Measurements from ENCODE around the gene TTC1. TPM values are rescaled to one million over a fixed set of nuclear protein-coding genes. Genes with fewer than 3 reads are reported as not detected.

Gene TTC1
- total RNA-seq, 3 donors from 2014 or later (not counting 1 experiment from before 2014, with no cell fraction given) = 28.1 to 34.9 (median 33.6) TPM

DNA sequence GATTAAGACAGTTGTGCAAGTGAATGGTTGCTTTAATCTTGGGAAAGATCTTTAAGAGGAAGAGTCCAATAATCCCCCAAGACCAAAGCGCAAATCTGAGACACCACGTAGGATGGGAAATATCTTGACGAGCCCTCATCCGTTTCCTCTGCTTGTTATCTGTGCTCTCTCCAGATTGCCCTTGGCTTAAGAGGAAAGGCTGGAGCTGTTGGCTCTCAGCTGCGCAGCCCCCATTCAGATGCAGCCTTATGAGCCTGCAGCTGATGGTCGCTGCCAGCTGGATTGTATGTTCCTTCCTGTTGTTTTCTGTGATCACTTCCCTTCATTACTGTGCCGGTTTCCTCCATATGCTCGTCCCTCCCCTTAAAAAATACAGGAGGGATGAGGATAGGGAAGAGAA lies 62.6 kb downstream of the TTC1 start:
- Histone ChIP-seq H3K9me3 (ENCODE audit: control insufficient read depth, insufficient read depth, low read length) (no peaks in the 10 kb centered on the region), H3K27ac (ENCODE audit: low read length) (no peak overlapping the region), H3K27me3 (ENCODE audit: control insufficient read depth, insufficient read depth, low read length) (no peaks in the 10 kb centered on the region), H3K4me3 (ENCODE audit: low read length) (no peak overlapping the region), H3K36me3 (ENCODE audit: control insufficient read depth, insufficient read depth, low read length) (no peaks in the 10 kb centered on the region), H3K4me1 (ENCODE audit: control insufficient read depth, insufficient read depth, low read length) (no peaks in the 10 kb centered on the region)
- TF ChIP-seq, protein P1, sequence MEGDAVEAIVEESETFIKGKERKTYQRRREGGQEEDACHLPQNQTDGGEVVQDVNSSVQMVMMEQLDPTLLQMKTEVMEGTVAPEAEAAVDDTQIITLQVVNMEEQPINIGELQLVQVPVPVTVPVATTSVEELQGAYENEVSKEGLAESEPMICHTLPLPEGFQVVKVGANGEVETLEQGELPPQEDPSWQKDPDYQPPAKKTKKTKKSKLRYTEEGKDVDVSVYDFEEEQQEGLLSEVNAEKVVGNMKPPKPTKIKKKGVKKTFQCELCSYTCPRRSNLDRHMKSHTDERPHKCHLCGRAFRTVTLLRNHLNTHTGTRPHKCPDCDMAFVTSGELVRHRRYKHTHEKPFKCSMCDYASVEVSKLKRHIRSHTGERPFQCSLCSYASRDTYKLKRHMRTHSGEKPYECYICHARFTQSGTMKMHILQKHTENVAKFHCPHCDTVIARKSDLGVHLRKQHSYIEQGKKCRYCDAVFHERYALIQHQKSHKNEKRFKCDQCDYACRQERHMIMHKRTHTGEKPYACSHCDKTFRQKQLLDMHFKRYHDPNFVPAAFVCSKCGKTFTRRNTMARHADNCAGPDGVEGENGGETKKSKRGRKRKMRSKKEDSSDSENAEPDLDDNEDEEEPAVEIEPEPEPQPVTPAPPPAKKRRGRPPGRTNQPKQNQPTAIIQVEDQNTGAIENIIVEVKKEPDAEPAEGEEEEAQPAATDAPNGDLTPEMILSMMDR (IDR thresholded peaks at IDR 0.05) = no peak
- intact Hi-C loops (cut with micrococcal nuclease) = no loop called here
- Mint-ChIP-seq H3K36me3 (no peaks in the 10 kb centered on the region), H3K27me3 (ENCODE audit: low read depth in 2 of 2) (no peaks in the 10 kb centered on the region), H3K9me3 (no peaks in the 10 kb centered on the region), H3K27ac (no peak overlapping the region), H3K4me3 (no peak overlapping the region), H3K4me1 (peaks cover 0 to 9% of the 10 kb centered on the region in 2 donors)
- WGBS (ENCODE audit: insufficient coverage) = 42% methylated on average over 6 of the region's 8 CpGs
- DNase-seq (no peak), ATAC-seq (no peak)

GRCh38 chr5:160071916-160072315 lies 63.0 kb downstream of the TTC1 start:
- no peaks in the 10 kb centered on the region for H3K36me3 ChIP-seq (ENCODE audit: control insufficient read depth, insufficient read depth, low read length)
- no peak overlapping the region for H3K27ac ChIP-seq (ENCODE audit: low read length)
- no peaks in the 10 kb centered on the region for H3K27me3 ChIP-seq (ENCODE audit: control insufficient read depth, insufficient read depth, low read length)
- 45% methylated on average over 2 of the region's 2 CpGs for WGBS (ENCODE audit: insufficient coverage)
- H3K9me3 ChIP-seq (ENCODE audit: control insufficient read depth, insufficient read depth, low read length) = no peaks in the 10 kb centered on the region
- no peak overlapping the region for H3K27ac Mint-ChIP-seq
- ATAC-seq = no peak
- H3K4me1 Mint-ChIP-seq = peaks cover 0 to 9% of the 10 kb centered on the region in 2 donors
- no peaks in the 10 kb centered on the region for H3K4me1 ChIP-seq (ENCODE audit: control insufficient read depth, insufficient read depth, low read length)
- H3K27me3 Mint-ChIP-seq (ENCODE audit: low read depth in 2 of 2) = no peaks in the 10 kb centered on the region
- no peak for DNase-seq
- intact Hi-C loops (cut with micrococcal nuclease) = no loop called here
- no peaks in the 10 kb centered on the region for H3K36me3 Mint-ChIP-seq
- H3K9me3 Mint-ChIP-seq = no peaks in the 10 kb centered on the region
- TF ChIP-seq, protein P1 (IDR thresholded peaks at IDR 0.05) = no peak
- H3K4me3 ChIP-seq (ENCODE audit: low read length) = no peak overlapping the region
- H3K4me3 Mint-ChIP-seq = no peak overlapping the region

- no peak overlapping the region for H3K27ac ChIP-seq (ENCODE audit: low read length)
- H3K27me3 ChIP-seq (ENCODE audit: control insufficient read depth, insufficient read depth, low read length) = no peaks in the 10 kb centered on the region
- H3K36me3 ChIP-seq (ENCODE audit: control insufficient read depth, insufficient read depth, low read length) = peaks cover 19% of the 10 kb centered on the region
- H3K4me1 ChIP-seq (ENCODE audit: control insufficient read depth, insufficient read depth, low read length) = no peaks in the 10 kb centered on the region
- Mint-ChIP-seq H3K27ac (no peak overlapping the region), H3K9me3 (no peaks in the 10 kb centered on the region), H3K36me3 (no peaks in the 10 kb centered on the region), H3K27me3 (ENCODE audit: low read depth in 2 of 2) (no peaks in the 10 kb centered on the region), H3K4me3 (no peak overlapping the region), H3K4me1 (peaks cover 0 to 5% of the 10 kb centered on the region in 2 donors)
- no peaks in the 10 kb centered on the region for H3K9me3 ChIP-seq (ENCODE audit: control insufficient read depth, insufficient read depth, low read length)
- no peak overlapping the region for H3K4me3 ChIP-seq (ENCODE audit: low read length)
- intact Hi-C loops (cut with micrococcal nuclease) = no loop called here
- no peak for ATAC-seq
- DNase-seq = no peak
- TF ChIP-seq, protein P1 (IDR thresholded peaks at IDR 0.05) = no peak
These were observed 66.1 kb downstream of the TTC1 start for GRCh38 chr5:160075073-160075472.

DNA sequence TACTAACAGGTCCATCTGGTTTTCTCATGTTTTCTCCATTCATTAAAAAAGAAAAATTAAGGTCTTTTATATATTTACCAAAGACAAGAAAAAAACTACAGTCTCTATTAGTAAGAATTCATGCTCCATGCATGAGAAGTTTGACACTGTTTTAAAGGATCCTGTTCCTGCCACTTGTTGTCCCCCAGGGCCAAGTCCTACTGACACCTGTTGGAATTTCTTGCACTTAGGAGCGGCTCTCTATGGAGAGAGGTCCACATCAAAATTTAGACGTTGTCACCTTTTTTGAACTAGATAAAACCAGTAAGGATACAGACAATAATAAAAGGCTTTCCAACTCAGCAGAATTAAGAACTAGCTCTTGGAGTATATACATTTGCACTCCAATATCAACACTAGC lies 68.1 kb downstream of the TTC1 start:
- WGBS (ENCODE audit: insufficient coverage) = 100% methylated on average over 2 of the region's 2 CpGs

More for the DNA sequence above, 68.1 kb downstream of the TTC1 start:
- no peaks in the 10 kb centered on the region for H3K4me1 ChIP-seq (ENCODE audit: control insufficient read depth, insufficient read depth, low read length)
- Mint-ChIP-seq H3K27ac (peak overlapping the region in 1 of 2 donors; percentile 21), H3K4me1 (no peaks in the 10 kb centered on the region), H3K9me3 (no peaks in the 10 kb centered on the region), H3K4me3 (no peak overlapping the region), H3K27me3 (ENCODE audit: low read depth in 2 of 2) (no peaks in the 10 kb centered on the region), H3K36me3 (no peaks in the 10 kb centered on the region)
- ATAC-seq (no peak), DNase-seq (no peak)
- no peak overlapping the region for H3K27ac ChIP-seq (ENCODE audit: low read length)
- intact Hi-C loops (cut with micrococcal nuclease) = no loop called here
- H3K36me3 ChIP-seq (ENCODE audit: control insufficient read depth, insufficient read depth, low read length) = peaks cover 19% of the 10 kb centered on the region
- no peaks in the 10 kb centered on the region for H3K27me3 ChIP-seq (ENCODE audit: control insufficient read depth, insufficient read depth, low read length)
- TF ChIP-seq, protein P1 (IDR thresholded peaks at IDR 0.05) = no peak
- H3K9me3 ChIP-seq (ENCODE audit: control insufficient read depth, insufficient read depth, low read length) = no peaks in the 10 kb centered on the region
- H3K4me3 ChIP-seq (ENCODE audit: low read length) = no peak overlapping the region

Data from natural killer cell (primary cell).